Measurements from ENCODE around the gene CCDC188. TPM values are rescaled to one million over a fixed set of nuclear protein-coding genes. Genes with fewer than 3 reads are reported as not detected.

Gene CCDC188
- total and polyA plus RNA-seq, 9 of the 15 experiments (the other 6 are each of a cell fraction or from before 2014, with no cell fraction given) = not detected

GRCh38 chr22:20128902-20129746 is 21.7 kb downstream of the CCDC188 start (continued):
- peak; percentile 99 for TF ChIP-seq DEAF1 (CRISPR knock-in tag; IDR thresholded peaks at IDR 0.05)
- 0 out of 2 replicates have a peak, but pooled peaks have one; percentile 48 for TF ChIP-seq ZNF696 (CRISPR knock-in tag; conservative IDR thresholded peaks at IDR 0.05)

- peaks cover 4% of the 10 kb centered on the region for H3K9me1 ChIP-seq (ENCODE audit: control insufficient read depth, insufficient read depth, low read length)
- H3K79me2 ChIP-seq (ENCODE audit: control insufficient read depth, insufficient read depth, low read length) = peaks cover 26% of the 10 kb centered on the region
- DNase-seq (ENCODE audit: extremely low read depth in 1 of 4, low spot score in 3 of 4) (no peak), ATAC-seq (peak; percentile 0), FAIRE-seq (peak; percentile 67)
- 38% methylated on average over 2 of the region's 2 CpGs for WGBS (ENCODE audit: insufficient coverage, low coverage, missing lambda C conversion rate)
- in situ Hi-C loops (cut with MboI) (loop anchor here (5.0 kb wide), 1 partner anchor 156 kb away; no protein-coding TSS in a partner anchor), intact Hi-C loops (cut with micrococcal nuclease) (no loop called here)
- H4K20me1 ChIP-seq (replicated peaks; ENCODE audit: control insufficient read depth, insufficient read depth, low read length) = peaks cover 73% of the 10 kb centered on the region
- no TSS peak for BruUV-seq (replicated peaks)
- no peak overlapping the region for H3K4me3 ChIP-seq
- H3K4me1 ChIP-seq (replicated peaks in 1 of 2; ENCODE audit: control insufficient read depth in 2 of 2, insufficient read depth in 2 of 2, low read length in 2 of 2) = peaks cover 11 to 76% of the 10 kb centered on the region in 2 experiments
- no peaks in the 10 kb centered on the region for H3K27me3 ChIP-seq (ENCODE audit: control insufficient read depth in 2 of 2, insufficient read depth in 2 of 2, low read length in 2 of 2)
- H3K9ac ChIP-seq (ENCODE audit: insufficient read depth in 1 of 2, low read depth in 2 of 2, low read length in 2 of 2) = no peak overlapping the region; a peak in 1 of 4 replicates
- H3K9me3 ChIP-seq (replicated peaks; ENCODE audit: control insufficient read depth, insufficient read depth, low read depth, low read length) = no peaks in the 10 kb centered on the region
- CTCF ChIA-PET (ENCODE audit: low intra/inter-chr PET ratio) = interaction anchor here (0.7 to 5.8 kb wide), 8 partner anchors 8 to 398 kb away, joined by 3 to 80 read pairs (median 4); no protein-coding TSS in a partner anchor
- no peak overlapping the region for H2AFZ ChIP-seq (ENCODE audit: low read depth, low read length)
- H3K4me2 ChIP-seq (ENCODE audit: insufficient read depth, low read length) = no peak overlapping the region
- no peak overlapping the region for H3K27ac ChIP-seq (ENCODE audit: extremely low read depth, low read depth, low read length)
- POLR2A ChIA-PET = interaction anchor here (0.5 to 8.3 kb wide), 22 partner anchors 8 to 372 kb away, joined by 3 to 212 read pairs (median 4); partner anchors contain the start of genes RANBP1, TANGO2 and TRMT2A
- H3K36me3 ChIP-seq (ENCODE audit: control insufficient read depth, insufficient read depth, low read length) = peaks cover 47% of the 10 kb centered on the region; the same call in 2 of the 3 replicates
- TF ChIP-seq ZBED1 (IDR thresholded peaks at IDR 0.05) (peak; percentile 14), CREB1 (IDR thresholded peaks at IDR 0.05) (peak; percentile 13; the same call in 1 of the 2 replicates), CREB1 (CRISPR knock-in tag; IDR thresholded peaks at IDR 0.05) (no peak), HDAC8 (tag; IDR thresholded peaks at IDR 0.05) (no peak), ZNF407 (IDR thresholded peaks at IDR 0.05; ENCODE audit: low read depth) (0 out of 2 replicates have a peak, but pooled peaks have one; percentile 2), ZNF707 (CRISPR knock-in tag; conservative IDR thresholded peaks at IDR 0.05) (no peak), SMAD1 (IDR thresholded peaks at IDR 0.05; ENCODE audit: low read depth, low read length, partially characterized antibody) (peak; percentile 0), LEF1 (IDR thresholded peaks at IDR 0.05) (0 out of 2 replicates have a peak, but pooled peaks have one; percentile 1)
Measured at GRCh38 chr22:20128619-20128901, 22.3 kb downstream of the CCDC188 start.
